ENCODE results near the gene RSPRY1.

RSPRY1 gene

GRCh38 chr16:57185945-57186871 is at the start of gene RSPRY1, which contains the start of gene PSME3IP1:
RSPRY1 (plus strand) TSS chr16:57186329; CDS start chr16:57204659, 18,330 bp downstream.
PSME3IP1 (minus strand) TSS chr16:57186039; CDS start chr16:57173854, 12,185 bp downstream.
- peak; percentile 96 for DNase-seq

GRCh38 chr16:57137043-57137442 is 49.1 kb upstream of the RSPRY1 start:
- DNase-seq: no peak

- DNase-seq: no peak
These were observed 48.4 kb upstream of the RSPRY1 start for GRCh38 chr16:57137566-57138273.

DNA sequence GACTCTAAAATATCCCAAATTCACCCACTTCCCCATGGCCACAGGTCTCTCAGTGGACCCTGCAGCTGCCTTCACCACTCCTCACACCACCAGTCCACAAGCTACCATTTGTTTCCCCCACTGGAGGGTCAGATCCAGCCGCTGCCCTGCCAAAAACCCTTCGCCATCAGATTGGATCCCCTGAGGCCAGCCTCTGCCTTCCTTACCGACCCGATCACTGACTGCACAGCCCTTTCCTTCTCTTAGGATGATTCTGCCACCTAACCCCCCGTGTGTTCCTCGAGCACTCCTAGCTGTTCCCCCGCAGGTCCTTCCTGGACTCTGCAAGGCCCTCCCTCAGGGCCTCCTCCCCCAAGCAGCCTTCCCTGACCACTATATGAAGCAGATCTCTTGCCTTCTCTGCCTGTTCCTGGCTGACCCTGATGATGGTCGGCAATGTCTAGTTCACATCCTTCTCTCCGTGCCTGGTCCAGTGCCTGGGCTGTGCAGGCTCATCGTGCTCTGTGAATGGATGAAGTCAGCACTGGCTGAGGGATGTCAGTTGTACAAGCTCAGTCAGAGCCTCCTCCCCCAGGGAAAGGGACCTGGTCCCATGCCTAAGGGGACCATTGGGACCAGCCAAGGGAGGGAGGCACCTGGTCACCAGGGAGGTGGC is 47.7 kb upstream of the RSPRY1 start:
- no peak for DNase-seq

GRCh38 chr16:57140931-57141668 is 45.0 kb upstream of the RSPRY1 start:
- DNase-seq: no peak

GRCh38 chr16:57141822-57142631 is 44.1 kb upstream of the RSPRY1 start:
- peak; percentile 63 for DNase-seq

GRCh38 chr16:57143149-57143921 is 42.8 kb upstream of the RSPRY1 start:
- DNase-seq: peak; percentile 49

DNA sequence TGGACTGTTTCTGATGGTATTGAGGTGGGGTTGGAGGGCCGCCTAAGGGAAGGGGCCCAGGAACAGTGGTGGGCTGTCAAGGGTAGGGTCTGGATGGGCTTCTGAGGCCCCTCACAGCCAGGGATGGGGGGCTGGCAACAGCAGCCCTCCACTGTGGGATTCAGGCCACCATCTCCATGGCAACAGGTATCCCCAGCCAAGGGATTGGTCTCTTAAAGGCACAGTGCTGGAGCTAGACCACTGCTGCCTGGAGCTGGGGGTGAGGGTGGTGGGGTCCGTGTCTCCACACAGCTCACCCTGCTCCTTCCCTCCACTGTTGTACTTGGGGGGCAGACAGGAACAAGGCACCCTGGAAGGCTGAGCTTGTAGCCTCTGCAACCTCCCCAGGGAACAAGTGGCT is 42.1 kb upstream of the RSPRY1 start:
- peak; percentile 45 for DNase-seq

DNA sequence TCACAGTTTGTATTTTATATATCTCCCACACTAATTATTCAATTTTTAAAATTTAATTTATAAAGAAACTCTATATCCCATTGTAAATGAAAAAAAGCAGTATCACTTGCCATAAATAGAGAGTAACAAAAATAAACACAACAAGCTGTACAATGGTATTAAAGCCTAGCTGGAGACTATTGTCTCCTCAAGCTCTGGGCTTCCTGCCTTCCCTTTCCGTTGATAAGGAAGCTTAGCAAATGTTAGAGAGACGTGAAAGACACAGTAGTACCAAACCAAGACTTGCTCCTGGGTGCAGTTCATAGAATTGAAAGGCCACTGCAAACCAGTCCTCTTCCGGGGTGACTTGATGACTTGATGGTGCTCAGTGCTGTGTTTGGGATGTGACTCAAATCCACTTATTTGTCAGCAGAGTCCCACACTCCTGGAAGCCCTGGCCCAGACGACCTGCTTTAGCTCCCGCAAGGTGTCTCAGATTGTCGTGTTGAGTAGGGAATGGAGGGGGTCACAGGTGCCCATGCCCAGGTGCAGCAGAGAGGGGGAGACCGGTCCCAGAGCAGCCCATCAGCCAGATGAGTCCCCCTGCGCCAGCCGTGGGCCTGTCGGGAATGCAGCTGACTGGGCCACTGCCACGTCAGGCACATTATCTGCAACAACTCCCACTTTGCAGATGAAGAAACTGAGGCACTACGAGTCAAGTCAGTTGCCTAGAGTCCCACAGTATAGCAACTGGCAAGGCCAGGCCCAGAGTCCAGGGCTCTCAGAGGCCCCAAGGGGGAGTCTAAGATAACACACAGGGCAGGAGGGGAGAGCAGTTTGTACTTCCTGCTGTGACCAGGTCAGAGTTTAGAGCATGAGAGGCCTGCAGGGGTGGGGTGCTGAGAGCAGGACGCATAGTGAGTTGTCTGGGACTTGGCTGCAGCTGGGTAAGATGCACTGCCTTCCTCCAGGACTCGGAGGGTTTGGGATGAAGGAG is 40.8 kb upstream of the RSPRY1 start:
- peak; percentile 44 for DNase-seq

DNA sequence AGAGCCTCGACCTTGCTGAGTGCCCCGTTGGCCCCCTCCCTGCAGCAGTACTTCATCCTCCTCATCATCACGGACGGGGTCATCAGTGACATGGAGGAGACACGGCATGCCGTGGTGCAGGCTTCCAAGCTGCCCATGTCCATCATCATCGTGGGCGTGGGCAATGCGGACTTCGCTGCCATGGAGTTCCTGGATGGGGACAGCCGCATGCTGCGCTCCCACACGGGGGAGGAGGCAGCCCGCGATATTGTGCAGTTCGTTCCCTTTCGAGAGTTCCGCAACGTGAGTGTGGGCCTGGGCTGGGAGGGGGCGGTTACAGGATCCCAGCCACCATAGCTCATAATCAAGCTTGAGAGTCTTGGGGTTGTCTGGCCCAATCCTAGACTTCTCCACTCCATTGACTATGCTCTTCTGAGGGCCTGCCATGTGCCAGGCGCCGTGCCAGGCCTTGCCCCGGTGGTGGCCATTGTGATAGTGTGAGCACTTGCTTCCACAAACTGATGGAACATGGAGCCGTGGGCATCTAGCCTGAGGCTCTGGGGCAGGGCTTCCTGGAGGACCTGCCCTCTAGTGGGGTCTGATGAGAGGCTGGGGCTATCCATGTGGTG is 40.0 kb upstream of the RSPRY1 start:
- peak; percentile 45 for DNase-seq

DNA sequence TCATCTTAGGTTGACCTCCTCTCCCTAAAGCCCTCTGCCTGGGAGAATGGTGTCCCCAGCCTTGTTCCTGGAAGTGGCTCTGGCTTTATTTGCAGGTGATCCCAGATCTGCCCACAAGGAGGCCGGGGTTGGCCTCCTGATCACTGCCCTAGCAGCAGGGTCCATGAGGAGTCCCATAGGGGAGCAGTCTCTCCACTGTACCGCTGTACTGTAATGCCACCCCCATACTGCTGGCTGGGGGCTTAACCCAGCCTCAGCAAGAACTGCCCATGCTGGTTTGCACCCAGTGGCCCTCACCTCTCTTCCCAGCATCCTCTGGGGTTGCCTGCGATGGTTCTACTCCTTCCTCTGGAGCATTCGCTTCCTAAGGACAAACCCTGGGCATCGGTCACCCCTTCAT is 39.4 kb upstream of the RSPRY1 start:
- peak; percentile 50 for DNase-seq

DNA sequence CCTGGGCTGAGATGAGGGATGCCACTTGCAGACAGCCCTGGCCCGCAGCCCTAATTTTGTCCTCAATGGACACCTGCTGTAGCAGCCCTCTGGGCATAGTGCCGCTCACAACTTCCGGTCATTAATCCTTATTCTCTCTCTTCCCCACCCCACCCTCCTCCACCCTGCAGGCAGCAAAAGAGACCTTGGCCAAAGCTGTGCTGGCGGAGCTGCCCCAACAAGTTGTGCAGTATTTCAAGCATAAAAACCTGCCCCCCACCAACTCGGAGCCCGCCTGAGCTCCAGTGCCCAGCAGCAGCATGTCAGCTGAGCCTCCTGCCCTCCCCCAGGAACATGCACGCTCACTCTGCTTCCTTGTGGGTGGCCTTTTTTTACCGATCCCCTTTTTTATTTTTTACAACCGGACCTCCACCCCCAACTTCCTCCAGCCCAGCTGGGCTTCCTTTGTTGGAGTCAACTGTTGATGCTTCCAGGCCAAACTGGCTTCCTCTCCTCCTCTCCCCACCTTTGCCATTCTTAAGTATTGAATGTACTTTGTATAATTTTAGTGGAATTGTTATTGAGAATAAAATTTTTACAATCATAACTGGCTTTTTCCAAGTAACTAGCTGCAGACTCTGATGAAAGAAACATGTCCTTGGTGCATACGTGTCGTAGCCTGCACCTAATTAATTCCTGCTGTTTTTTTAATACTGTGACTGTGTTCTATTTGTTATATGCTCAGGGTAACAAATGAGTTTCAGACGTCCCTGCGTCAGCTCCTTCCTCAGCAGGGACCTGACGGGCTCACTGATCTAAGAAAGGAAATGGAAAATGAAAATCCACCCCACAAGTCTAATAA is 38.5 kb upstream of the RSPRY1 start:
- DNase-seq: no peak

- DNase-seq: peak; percentile 39
These were observed 37.6 kb upstream of the RSPRY1 start for GRCh38 chr16:57148481-57148880.

- DNase-seq: no peak
These were observed 36.7 kb upstream of the RSPRY1 start for GRCh38 chr16:57149391-57149790.

DNA sequence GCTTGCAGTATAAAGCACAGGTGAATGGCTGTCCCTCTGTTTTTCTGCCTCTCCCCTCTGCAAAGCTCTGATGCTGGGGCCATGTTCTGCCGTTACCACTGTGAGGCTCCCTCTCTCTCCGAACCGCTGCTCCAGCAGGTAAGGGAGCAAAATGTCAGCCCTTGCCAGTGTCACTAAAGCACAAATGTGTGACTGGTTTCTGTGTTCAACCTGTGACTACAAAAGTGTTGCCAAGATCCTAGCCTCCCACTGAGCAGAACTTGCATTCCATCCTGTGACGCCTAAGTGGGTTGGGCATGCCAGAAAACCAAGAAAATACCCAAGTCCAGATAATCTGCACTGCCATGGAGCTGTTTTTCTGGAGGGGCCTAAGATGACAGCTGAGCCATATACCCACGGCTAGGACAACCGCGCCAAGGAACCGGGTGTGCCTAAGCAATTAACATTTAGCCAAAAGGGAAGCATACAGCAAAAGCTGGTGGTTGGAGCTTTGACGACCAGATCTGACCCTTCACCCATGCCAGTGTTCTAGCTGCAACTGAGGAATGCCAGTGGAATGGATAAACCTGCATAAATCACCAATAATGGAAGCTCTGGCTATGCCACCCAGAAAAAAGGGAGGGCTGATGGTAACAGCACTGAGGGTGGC is 35.3 kb upstream of the RSPRY1 start:
- DNase-seq: no peak

GRCh38 chr16:57151369-57151768 is 34.8 kb upstream of the RSPRY1 start:
- no peak for DNase-seq

Data from activated CD8-positive, alpha-beta memory T cell treated with anti-CD3 and anti-CD28 coated beads, Interleukin-2, amount 50 U/mL, for 48 hours (primary cell).